Central memory CD4-positive, alpha-beta T cell (primary cell): ENCODE measurements around the gene TSSC4.

ENCODE experiments used
- DNase-seq: peaks from one replicate; pipeline ENCODE4 v3.0.0; 2022

The TSSC4 gene

GRCh38 chr11:2436013-2436520, 35.5 kb downstream of the TSSC4 start:
- DNase-seq: no peak

- DNase-seq: no peak
Observed at GRCh38 chr11:2436521-2437031, 36.0 kb downstream of the TSSC4 start.

- DNase-seq: no peak
Observed at GRCh38 chr11:2437516-2437915, 37.0 kb downstream of the TSSC4 start.

GRCh38 chr11:2439820-2440219, 39.3 kb downstream of the TSSC4 start:
- no peak for DNase-seq

GRCh38 chr11:2440646-2441045, 40.1 kb downstream of the TSSC4 start:
- no peak for DNase-seq

GRCh38 chr11:2441171-2441570, 40.6 kb downstream of the TSSC4 start:
- no peak for DNase-seq

- DNase-seq: peak; percentile 77
Observed at GRCh38 chr11:2442589-2442988, 42.0 kb downstream of the TSSC4 start.

- no peak for DNase-seq
Observed at GRCh38 chr11:2443406-2443805, 42.9 kb downstream of the TSSC4 start.

- peak; percentile 59 for DNase-seq
Observed at GRCh38 chr11:2443881-2444820, 43.6 kb downstream of the TSSC4 start, which contains the start of gene TRPM5. TSS of gene TRPM5 (minus strand) at chr11:2444514. CDS start at chr11:2423036, 21,478 bp downstream.

- no peak for DNase-seq
Observed at GRCh38 chr11:2444821-2445745, 44.5 kb downstream of the TSSC4 start, which contains the start of gene KCNQ1. TSS of gene KCNQ1 (plus strand) at chr11:2445008. CDS start at chr11:2445099, 91 bp downstream.

- DNase-seq: no peak
Observed at GRCh38 chr11:2445746-2446551, 45.4 kb downstream of the TSSC4 start.

GRCh38 chr11:2446590-2447252, 46.2 kb downstream of the TSSC4 start:
- DNase-seq: no peak

GRCh38 chr11:2447253-2447950, 46.9 kb downstream of the TSSC4 start:
- no peak for DNase-seq

- no peak for DNase-seq
Observed at GRCh38 chr11:2447951-2448650, 47.6 kb downstream of the TSSC4 start.

GRCh38 chr11:2448661-2449547, 48.4 kb downstream of the TSSC4 start:
- DNase-seq: no peak

GRCh38 chr11:2449548-2450320, 49.2 kb downstream of the TSSC4 start:
- DNase-seq: no peak

- no peak for DNase-seq
Observed at GRCh38 chr11:2450321-2451041, 49.9 kb downstream of the TSSC4 start.
